NCI-H510A (cell line): ENCODE results near the gene SLC25A38.
A peak's percentile ranks its signal among the peaks of the same experiment; 100 is the strongest.

Experiments used
- DNase-seq: peaks from one replicate; lab custom pipeline; 2025; lab: John Stamatoyannopoulos, UW

Gene SLC25A38

DNA sequence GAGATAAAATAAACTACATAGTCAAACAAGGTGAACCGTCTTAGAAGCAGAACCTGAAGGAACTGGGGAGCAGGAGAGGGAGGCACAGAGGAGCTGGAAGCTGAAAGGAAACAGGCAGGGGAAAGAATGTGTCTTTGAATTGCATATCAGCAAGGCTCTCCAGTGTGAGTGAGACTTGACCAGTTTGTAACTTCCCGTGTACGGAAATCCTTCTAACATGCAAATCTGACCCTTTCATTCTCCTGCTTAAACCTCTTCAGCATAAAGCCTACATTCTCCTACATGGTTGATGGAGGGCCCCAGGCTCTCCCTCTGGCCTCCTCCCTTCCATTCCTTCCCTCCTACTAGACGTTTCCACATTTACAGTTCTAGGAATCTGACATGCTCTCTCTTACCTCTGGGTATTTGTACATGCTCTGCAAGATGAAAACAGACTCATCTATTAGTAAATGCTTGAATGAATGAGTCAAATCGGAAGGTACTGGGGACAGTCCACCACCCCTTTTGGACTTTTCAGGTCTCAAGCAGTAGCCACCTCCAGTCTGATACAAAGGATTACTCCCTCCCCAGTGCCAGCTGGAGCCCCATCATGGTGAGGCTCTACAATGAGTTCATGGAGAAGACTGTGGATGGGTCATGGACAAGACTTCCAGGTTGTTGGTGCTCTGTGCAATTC is 6.1 kb upstream of the SLC25A38 start:
- no peak for DNase-seq

DNA sequence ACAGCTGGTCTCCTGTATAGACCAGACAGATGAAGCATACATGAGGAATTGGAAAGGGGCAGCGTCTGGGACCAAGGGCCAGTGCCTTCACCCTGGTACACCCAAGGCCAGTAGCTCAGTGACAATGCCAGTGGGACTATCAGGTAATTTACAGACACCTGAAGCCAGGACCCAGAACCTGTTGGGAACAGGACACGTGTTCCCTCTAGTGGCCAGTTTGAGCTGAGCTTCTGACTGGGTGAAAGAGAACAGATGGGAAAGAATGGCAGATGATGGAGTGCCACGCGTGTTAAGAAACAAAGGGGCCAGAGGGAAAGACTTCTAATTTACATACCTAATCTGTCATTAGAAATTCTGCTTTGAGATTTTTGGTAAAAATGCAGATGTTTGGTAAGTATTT is 5.1 kb upstream of the SLC25A38 start:
- no peak for DNase-seq

DNA sequence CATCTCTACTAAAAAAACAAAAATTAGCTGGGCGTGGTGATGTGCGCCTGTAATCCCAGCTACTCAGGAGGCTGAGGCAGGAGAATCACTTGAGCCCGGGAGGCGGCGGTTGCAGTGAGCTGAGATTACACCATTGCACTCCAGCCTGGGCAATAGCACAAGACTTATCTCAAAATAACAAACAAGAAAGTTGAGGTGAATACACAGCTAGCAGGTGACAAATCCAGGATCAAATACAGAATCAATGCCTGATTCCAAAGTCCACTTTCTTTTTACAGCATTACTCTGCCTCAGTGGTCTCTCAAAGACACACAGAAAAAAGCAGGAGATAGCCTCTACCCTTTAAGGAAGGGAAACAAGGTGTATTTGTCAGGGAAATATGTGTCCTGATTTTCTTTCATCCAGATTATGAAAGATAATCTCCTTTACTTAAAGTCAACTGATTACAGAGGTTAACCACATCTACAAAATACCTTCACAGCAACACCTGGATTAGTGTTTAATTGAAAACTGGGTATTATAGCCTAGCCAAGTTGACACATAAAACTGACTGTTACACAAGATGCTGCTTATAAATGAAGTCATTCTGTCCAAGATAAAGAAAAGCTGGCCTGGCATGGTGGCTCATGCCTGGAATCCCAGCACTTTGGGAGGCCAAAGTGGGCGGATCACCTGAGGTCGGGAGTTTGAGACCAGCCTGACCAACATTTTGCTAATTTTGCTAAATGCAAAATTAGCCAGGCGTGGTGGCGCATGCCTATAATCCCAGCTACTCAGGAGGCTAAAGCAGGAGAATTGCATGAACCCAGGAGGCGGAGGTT is 4.0 kb upstream of the SLC25A38 start:
- DNase-seq: no peak

DNA sequence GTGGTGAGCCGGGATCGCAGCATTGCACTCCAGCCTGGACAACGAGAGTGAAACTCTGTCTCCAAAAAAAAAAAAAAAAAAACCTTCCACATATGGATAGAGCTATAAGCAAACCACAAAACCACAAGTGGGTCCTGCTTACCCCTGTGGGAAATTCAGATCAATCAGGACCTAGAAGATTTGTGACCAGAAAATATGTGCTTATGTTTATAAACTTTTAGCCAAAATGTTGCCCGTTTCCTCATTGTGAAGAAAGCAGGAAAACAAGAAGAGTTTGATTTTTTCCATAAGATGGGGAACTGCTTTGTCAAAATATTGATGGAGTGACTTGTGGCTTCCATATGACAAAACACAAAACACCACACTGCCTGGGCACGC is 3.4 kb upstream of the SLC25A38 start:
- DNase-seq: no peak

DNA sequence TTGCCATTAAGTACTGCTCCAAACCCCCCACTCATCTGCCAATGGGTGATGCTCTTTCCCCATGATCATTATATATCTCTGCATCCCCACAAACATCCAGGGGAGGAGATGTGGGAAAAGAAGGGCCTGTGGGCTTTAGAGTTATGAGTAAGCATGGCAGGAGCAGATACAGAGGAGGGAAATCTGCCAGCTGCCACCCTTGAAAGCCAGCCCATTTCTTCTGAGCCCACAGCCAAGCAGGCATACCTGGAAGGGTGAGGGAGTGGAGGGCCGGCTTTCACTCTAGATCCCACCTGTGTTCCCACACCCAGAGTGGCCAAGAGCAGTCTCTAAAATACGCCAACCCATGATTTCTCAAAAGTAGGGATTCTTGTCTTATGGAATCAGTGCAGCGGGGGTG is 1.7 kb upstream of the SLC25A38 start:
- DNase-seq: no peak

DNA sequence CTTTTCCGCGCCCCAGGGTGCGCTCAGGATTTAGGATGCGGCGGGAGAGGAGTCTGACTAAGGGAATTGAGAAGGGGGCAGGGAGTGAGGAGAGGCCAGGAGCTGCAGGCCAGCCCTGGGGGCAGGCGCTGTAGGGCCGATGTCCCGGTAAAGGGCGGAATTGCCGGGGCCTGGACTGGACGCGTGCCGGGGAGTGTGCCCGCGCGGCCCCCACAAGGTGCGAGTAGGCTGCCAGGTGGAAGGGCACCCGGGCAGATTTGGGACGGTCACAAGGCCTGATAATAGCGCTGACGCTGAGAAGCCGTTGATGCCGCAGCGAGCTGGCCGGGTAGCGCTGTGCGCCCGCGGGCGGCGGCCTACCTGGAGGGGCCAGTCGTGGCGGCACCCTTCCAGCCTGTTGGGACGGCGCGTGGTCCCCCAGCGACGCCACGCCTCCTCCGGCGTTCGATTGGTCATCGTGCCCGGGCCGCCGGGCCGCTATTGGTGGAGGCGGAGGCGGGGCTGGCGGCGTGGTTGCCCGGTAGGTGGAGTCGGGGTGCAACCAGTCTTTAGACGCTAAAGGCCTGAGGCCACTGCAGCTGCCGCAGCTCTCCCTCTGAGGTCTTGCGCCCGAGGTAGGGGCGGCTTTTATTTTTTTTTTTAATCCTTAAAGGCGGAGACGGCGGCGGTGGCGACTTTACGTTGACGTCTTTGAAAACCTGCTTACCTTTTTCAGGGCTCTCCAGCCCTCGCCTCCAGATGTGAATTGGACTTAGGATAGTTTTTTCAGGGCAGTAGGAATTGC is 903 bp downstream of the SLC25A38 start:
- DNase-seq: no peak

DNA sequence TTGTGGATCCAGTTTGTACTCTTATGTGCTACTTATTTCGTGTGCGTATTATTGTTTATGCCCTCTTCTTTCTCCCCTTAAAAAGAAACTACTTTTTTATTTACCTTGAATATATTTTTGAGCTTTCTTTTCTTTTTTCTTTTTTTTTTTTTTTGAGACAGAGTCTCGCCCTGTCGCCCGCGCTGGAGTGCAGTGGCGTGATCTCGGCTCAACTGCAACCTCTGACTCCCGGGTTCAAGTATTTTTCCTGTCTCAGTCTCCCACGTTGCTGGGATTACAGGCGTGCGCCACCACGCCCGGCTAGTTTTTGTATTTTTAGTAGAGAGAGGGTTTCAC is 1.5 kb downstream of the SLC25A38 start:
- no peak for DNase-seq

DNA sequence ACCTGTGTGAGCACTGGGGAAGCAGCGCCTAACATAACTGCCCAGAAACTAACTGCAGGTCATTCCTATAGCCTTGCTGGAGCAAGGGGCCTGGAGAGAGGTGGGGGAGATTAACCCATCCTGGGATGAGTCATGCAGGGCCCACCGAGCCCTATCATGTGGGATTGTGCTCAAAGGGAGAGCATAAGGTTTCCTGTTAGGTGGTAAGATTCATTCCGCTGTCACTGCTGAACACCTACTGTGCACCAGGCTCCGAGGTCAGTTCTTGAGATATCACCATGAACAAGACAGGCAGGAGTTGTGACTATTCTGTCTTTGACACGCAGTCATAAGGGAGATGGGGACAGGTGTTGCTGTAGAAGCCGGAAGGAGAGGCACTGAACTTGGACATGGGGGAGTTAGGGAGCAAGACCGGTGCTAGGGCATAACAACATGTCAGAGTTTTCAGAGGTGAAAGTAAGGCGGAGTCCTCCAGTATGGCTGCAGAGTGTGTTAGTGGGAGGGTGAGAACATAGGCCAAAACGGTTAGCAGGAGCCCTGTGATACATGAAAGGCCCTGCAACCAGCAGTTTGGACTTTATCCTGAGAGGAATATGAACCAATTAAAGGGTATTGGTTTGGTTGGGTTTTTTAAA is 2.4 kb downstream of the SLC25A38 start:
- DNase-seq: no peak

DNA sequence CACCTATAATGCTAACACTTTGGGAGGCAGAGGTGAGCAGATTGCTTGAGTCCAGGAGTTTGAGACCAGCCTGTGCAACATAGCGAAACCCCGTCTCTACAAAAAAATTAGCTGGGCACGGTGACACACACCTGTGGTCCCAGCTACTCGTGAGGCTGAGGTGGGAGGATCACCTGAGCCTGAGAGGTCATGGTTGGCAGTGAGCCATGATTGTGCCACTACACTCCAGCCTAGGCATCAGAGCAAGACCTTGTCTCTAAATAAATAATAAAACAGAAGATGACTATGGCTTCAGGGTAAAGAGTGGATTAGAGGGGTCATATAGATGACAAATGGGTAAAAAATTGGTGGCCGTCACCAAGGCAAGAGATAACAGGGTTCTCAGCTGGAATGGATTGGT is 3.1 kb downstream of the SLC25A38 start:
- DNase-seq: no peak

DNA sequence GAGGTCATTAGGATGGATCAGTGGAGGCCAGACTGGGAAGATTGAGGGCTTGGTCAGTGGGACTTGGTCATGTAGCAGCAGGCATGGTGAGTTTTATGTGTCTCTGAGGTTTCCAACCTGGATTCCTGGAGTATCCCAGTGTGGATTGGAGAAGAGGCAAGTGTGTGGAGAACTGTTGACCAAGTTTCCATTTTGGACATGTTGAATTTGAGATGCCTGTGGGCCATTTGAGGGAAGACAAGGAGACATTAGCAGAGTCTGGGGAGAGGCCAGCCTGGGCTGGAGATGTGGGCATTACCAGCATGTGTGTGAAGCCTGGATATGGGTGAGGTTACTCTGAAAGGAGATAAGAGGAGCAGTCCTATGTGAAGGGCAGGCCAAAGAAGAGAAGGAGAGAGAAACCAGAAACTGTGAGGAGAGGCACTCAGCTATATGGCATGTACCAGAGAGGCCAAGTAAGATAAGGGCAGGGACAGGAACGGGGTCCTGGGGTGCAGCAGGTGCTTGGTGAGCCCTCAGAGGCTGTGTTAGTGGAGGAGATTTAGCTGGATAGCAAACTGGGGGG is 4.3 kb downstream of the SLC25A38 start:
- DNase-seq: no peak

DNA sequence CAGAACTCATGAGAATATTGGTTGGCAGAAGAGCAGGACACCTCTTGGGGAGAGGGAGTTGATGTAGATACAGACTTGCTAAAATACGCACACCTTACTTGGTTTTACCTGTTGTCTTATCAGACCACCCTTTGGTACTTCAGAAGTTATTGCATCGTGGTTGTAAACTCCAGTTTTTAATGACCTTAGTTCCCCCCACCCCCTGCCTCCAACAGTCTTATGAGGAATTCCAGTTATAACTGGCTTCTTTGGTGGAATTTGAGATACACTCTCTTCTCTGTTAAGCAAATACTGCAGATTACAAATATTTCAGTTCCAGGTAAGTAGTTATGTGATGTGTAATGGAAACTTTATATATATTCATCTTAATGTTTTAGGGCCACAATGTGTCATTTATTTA is 5.0 kb downstream of the SLC25A38 start:
- no peak for DNase-seq

DNA sequence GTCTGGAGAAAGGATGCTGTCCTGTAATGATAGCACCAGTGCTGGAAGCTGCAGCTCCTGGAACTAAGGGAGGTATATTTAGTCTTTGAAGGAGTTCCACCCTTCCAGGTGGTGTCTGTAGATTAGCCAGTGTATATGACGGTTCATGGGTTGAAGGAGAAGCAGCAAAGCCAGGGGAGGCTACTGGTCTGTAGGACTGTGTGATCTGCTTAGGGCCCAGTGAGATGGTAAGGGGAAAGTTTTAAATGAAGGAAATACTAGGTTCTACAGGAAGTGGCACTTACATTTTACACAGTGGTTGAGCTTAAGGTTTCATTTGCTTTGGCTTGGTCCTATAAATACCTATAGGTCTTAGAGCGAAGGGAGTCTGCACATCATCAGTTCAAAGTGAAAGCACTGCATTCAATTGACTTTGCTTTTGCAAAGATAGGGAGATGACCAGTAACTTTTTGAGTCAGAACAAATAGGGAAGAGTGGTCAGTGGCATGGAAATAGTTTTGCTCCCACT is 5.6 kb downstream of the SLC25A38 start:
- DNase-seq: no peak

DNA sequence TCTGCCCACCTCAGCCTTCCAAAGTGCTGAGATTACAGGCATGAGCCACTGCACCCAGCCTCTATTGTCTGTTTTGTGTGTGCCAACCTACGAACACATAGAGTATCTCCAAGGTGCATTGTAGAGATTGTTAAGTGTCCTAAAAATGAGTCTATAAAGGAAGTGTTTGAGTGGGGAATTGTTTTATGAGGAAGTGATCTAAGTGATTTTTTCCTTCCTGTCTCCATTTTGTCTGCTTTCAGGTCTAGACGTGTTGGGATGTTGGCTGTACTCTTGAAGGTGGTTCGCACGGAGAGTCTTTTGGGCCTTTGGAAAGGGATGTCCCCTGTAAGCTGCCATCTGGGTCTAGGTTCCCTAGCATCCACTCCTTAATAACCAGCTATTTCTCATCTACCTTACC is 7.0 kb downstream of the SLC25A38 start:
- DNase-seq: no peak

DNA sequence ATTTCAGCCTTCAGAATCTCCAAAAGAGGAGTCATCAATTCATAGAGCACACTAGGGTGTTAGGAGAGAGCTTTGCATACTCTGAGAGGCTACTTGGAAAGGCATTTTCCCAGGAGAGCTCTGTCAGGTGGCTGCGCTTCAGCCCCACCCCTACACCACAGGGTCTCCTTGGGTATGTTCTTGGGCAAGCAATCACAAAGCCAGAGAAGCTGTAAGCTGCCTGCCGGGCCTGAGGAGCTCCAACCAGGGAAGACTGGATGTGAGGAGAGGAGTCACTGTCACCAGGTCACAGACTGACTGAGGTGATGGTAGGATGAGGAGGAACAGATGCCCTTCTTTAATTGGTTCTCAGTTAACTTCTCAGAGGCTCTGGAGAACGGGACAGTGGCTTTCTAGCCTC is 13.5 kb downstream of the SLC25A38 start:
- DNase-seq: no peak

DNA sequence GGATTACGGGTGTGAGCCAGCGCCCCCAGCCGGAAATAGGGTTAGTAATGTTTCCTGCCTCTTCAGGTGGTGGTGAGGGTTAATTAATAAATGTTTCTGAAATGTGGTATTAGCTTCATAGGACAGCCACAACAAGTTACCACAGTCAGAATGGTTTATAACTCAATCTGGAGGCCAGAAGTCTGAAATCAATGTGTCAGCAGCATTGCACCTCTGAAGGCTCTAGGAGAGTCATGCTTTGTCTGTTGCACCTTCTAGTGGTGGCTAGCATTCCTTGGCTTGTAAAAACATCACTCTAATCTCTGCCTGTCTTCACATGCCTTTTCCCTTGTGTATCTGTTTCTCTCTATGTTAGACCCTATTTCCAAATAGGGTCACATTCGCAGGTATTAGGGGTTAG is 15.5 kb downstream of the SLC25A38 start:
- DNase-seq: no peak

DNA sequence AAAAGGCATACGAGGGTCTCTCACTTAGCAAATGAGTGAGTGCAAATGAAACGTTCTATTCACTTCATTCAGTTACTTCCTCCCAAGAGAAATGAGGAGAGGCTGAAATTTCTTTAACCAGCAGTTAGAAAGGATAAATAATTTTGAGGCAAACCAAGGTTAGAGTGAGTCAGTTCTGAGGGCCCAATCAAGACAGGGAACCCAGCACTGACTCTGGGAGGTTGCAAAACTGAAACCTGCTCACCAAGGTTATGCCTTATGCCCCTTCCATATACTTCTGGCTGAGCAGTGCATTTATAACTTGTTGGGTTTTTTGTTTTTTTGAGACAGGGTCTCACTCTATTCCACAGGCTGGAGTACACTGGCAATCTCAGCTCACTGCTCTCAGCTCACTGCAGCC is 18.8 kb downstream of the SLC25A38 start:
- DNase-seq: no peak

DNA sequence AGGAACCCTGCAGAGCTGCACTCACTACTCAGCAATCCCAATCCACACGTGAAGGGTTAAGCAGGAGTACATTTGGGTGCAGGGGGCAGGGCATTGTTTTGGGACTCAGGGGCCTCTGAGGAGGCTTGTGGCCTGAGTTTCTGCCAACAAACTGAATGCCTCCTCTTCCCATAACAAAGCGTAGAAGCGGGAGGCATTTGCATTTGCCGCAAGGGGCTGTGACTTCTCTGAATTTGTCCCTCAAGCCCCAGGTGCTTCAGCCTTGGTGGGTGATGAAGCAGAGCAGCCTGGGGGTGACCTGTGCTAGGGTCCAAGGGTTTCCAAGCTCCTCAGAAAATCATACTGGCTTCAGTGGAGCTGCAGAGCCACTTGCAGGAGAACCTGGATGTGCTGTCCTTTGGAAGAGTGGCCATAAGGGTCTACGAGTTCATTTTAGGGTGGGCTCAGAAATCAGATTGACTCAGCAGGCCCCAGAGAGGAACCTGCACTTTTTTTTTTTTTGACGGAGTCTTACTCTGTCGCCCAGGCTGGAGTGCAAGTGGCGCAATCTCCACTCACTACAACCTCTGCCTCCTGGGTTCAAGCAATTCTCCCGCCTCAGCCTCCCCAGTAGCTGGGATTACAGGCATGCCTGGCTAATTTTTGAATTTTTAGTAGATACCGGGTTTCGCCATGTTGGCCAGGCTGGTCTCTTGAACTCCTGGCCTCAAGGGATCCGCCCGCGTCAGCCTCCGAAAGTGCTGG is 21.9 kb downstream of the SLC25A38 start:
- DNase-seq: no peak

DNA sequence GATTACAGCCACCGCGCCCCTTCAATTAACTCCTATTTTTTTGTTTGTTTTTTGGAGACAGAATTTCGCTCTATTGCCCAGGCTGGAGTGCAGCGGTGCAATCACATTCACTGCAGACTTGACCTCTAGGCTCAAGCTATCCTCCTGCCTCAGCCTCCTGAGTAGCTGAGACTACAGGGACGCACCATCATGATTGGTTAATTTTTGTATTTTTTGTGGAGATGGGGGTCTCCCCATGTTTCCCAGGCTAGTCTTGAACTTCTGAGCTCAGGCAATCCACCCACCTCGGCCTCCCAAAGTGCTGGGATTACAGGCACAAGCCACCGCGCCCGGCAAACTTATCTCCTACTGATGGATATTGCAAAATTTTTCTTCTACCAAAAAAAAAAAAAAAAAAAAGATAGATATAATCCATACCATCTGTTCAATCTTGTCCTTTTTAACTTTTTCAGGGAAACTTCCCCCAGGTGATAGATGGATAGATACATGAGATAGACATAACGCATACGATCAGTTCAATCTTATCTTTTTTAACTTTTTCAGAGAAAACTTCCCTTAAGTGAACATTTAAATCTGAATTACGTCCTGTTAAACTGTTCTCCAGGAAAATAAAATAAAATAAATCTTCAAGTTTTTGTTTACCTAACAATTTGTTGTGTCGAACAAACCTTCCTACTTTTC is 22.7 kb downstream of the SLC25A38 start:
- DNase-seq: no peak

DNA sequence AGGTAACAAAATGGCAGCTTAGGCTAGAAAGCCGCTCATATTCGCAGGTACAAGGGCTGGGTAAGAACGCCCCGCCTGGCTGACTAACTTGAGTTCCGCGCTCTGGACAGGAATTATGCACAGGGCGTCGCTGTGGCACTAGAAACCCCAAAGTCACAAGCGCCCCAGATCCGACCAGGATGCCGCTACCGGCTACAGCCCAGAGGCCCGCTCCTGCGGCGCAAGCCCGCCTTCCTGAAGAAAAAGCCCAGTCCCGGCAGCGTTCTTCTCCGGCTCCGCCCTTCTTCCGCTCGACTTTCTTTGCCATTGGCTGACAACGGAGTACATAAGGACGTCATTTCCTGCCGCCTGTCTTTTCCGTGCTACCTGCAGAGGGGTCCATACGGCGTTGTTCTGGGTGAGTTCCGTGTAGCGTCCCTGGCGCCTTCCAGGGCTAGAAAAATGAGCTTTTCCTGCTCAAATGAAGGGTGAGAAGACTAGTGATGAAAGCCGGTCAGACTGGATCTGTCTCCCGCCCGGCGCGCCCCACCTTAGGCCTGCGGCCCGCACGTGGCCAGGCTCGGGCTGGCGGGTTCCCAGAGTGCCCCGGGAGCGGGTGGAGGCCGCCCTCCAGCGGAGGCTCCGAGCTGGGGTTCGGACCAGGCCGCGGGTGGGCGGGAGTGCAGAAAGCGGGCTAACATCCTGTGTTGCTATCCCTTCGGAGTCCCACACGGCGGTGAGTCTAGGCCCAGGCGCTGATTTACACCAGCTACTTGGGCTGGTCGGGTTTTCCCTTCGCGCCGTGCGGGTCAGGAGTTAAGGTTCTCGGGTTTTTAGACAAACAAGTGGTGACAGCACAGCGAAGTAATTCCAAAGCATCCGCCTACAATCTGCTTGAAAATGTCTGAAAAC is 23.4 kb downstream of the SLC25A38 start, which contains the start of gene RPSA:
TSS of gene RPSA (plus strand) at position 353 of the 891 bp plus-strand sequence. CDS start 934 bp downstream, outside the sequence.
- peak; percentile 84 for DNase-seq

DNA sequence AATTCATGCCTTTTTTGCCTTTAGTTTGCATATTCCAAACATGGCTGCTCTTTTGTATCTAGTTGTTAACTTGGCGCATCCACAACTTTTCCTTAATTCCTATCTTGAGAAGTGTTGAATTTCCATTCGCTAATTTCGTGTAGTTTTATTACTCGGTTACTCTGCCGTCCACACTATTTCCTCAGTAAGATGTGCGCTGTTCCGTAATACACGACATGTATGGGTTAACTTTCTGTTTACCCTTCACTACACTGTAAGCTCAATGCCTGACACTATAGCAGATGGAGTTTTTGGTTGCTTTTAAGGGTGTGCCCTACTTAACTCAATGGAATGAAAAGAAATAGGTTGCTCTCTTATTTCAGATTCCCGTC is 24.1 kb downstream of the SLC25A38 start:
- DNase-seq: no peak
